Stimulated activated CD4-positive, alpha-beta T cell treated with anti-CD3 and anti-CD28 coated beads, Interleukin-15, amount 100 ng/mL, for 48 hours (primary cell): ENCODE data around the gene C6.
"Not testable (repeated sequence)": the region's sequence is repeated elsewhere in the genome, so short reads cannot be mapped to it uniquely, and the experiment has no call there.

Experiments
- DNase-seq, 2 donors: peaks; one replicate each; pipeline ENCODE4 v3.0.0-alpha.2; 2020; ENCODE audit warnings: low read depth in 2 of 2

The C6 gene

GRCh38 chr5:41199660-41200059 is 13.7 kb downstream of the C6 start:
- DNase-seq = no peak

- no peak for DNase-seq
Measured at GRCh38 chr5:41196197-41196596, 17.1 kb downstream of the C6 start.

GRCh38 chr5:41195228-41195627 is 18.1 kb downstream of the C6 start:
- no peak for DNase-seq

- no peak for DNase-seq
Measured at GRCh38 chr5:41194339-41194738, 19.0 kb downstream of the C6 start.

- DNase-seq = no peak
Measured at GRCh38 chr5:41193456-41194205, 19.7 kb downstream of the C6 start.

- DNase-seq = no peak
Measured at GRCh38 chr5:41191249-41191648, 22.1 kb downstream of the C6 start.

GRCh38 chr5:41186143-41186542 is 27.2 kb downstream of the C6 start:
- no peak for DNase-seq

GRCh38 chr5:41183331-41183730 is 30.0 kb downstream of the C6 start:
- DNase-seq = not testable (repeated sequence)

- DNase-seq = no peak
Measured at GRCh38 chr5:41182666-41183065, 30.7 kb downstream of the C6 start.

- no peak for DNase-seq
Measured at GRCh38 chr5:41181691-41182564, 31.4 kb downstream of the C6 start.

- no peak for DNase-seq
Measured at GRCh38 chr5:41176952-41177351, 36.4 kb downstream of the C6 start.

- no peak for DNase-seq
Measured at GRCh38 chr5:41172012-41172411, 41.3 kb downstream of the C6 start.

GRCh38 chr5:41161271-41161670 is 52.1 kb downstream of the C6 start:
- DNase-seq = no peak

- no peak for DNase-seq
Measured at GRCh38 chr5:41157272-41157894, 55.9 kb downstream of the C6 start.

- no peak for DNase-seq
Measured at GRCh38 chr5:41156739-41157138, 56.6 kb downstream of the C6 start.

GRCh38 chr5:41154491-41154890 is 58.8 kb downstream of the C6 start:
- no peak for DNase-seq

GRCh38 chr5:41151564-41151963 is 61.8 kb downstream of the C6 start:
- no peak for DNase-seq

- DNase-seq = no peak
Measured at GRCh38 chr5:41148448-41148847, 64.9 kb downstream of the C6 start.

- DNase-seq = no peak
Measured at GRCh38 chr5:41145306-41145705, 68.0 kb downstream of the C6 start.

- no peak for DNase-seq
Measured at GRCh38 chr5:41143131-41143901, 70.0 kb downstream of the C6 start.

GRCh38 chr5:41127967-41128690 is 85.2 kb downstream of the C6 start:
- DNase-seq = no peak
